ENCODE measurements around the gene RNF123.

The RNF123 gene

GRCh38 chr3:49750056-49750455 is 60.7 kb downstream of the RNF123 start:
- no peaks in the 10 kb centered on the region for H3K9me3 ChIP-seq (ENCODE audit: insufficient read depth, low read depth, low read length)
- no peak overlapping the region for H3K27ac ChIP-seq (ENCODE audit: low read length)
- no peaks in the 10 kb centered on the region; the same call in 1 of the 2 replicates for H3K4me1 ChIP-seq (ENCODE audit: insufficient read depth, low read length)
- H3K36me3 ChIP-seq (ENCODE audit: insufficient read depth, low read depth, low read length): peaks cover 21% of the 10 kb centered on the region
- H3K4me3 ChIP-seq (ENCODE audit: low read length): no peak overlapping the region
- no peaks in the 10 kb centered on the region for H3K27me3 ChIP-seq (ENCODE audit: insufficient read depth, low read length)
- no peak overlapping the region for H3K9ac ChIP-seq (ENCODE audit: low read depth, low read length)

GRCh38 chr3:49751501-49751900 is 62.1 kb downstream of the RNF123 start:
- Histone ChIP-seq H3K4me3 (ENCODE audit: low read length) (no peak overlapping the region), H3K36me3 (ENCODE audit: insufficient read depth, low read depth, low read length) (peaks cover 17% of the 10 kb centered on the region), H3K9me3 (ENCODE audit: insufficient read depth, low read depth, low read length) (no peaks in the 10 kb centered on the region), H3K27ac (ENCODE audit: low read length) (no peak overlapping the region), H3K4me1 (ENCODE audit: insufficient read depth, low read length) (no peaks in the 10 kb centered on the region; the same call in 1 of the 2 replicates), H3K27me3 (ENCODE audit: insufficient read depth, low read length) (no peaks in the 10 kb centered on the region), H3K9ac (ENCODE audit: low read depth, low read length) (no peak overlapping the region)

- Histone ChIP-seq H3K36me3 (ENCODE audit: insufficient read depth, low read depth, low read length) (no peaks in the 10 kb centered on the region), H3K27ac (ENCODE audit: low read length) (no peak overlapping the region), H3K4me3 (ENCODE audit: low read length) (no peak overlapping the region), H3K9me3 (ENCODE audit: insufficient read depth, low read depth, low read length) (no peaks in the 10 kb centered on the region), H3K4me1 (ENCODE audit: insufficient read depth, low read length) (no peaks in the 10 kb centered on the region), H3K27me3 (ENCODE audit: insufficient read depth, low read length) (no peaks in the 10 kb centered on the region), H3K9ac (ENCODE audit: low read depth, low read length) (no peak overlapping the region)
These were observed 65.2 kb downstream of the RNF123 start for GRCh38 chr3:49754536-49754935.

GRCh38 chr3:49756036-49756435 is 66.7 kb downstream of the RNF123 start:
- Histone ChIP-seq H3K27me3 (ENCODE audit: insufficient read depth, low read length) (no peaks in the 10 kb centered on the region), H3K9ac (ENCODE audit: low read depth, low read length) (no peak overlapping the region), H3K9me3 (ENCODE audit: insufficient read depth, low read depth, low read length) (no peaks in the 10 kb centered on the region), H3K4me3 (ENCODE audit: low read length) (no peak overlapping the region), H3K4me1 (ENCODE audit: insufficient read depth, low read length) (no peaks in the 10 kb centered on the region), H3K36me3 (ENCODE audit: insufficient read depth, low read depth, low read length) (no peaks in the 10 kb centered on the region), H3K27ac (ENCODE audit: low read length) (no peak overlapping the region)

- Histone ChIP-seq H3K9ac (ENCODE audit: low read depth, low read length) (no peak overlapping the region), H3K4me3 (ENCODE audit: low read length) (no peak overlapping the region), H3K27me3 (ENCODE audit: insufficient read depth, low read length) (no peaks in the 10 kb centered on the region), H3K9me3 (ENCODE audit: insufficient read depth, low read depth, low read length) (no peaks in the 10 kb centered on the region), H3K27ac (ENCODE audit: low read length) (no peak overlapping the region), H3K4me1 (ENCODE audit: insufficient read depth, low read length) (no peaks in the 10 kb centered on the region), H3K36me3 (ENCODE audit: insufficient read depth, low read depth, low read length) (no peaks in the 10 kb centered on the region)
These were observed 67.8 kb downstream of the RNF123 start for GRCh38 chr3:49757197-49757596.

GRCh38 chr3:49759226-49759625 is 69.9 kb downstream of the RNF123 start:
- H3K36me3 ChIP-seq (ENCODE audit: insufficient read depth, low read depth, low read length): no peaks in the 10 kb centered on the region
- H3K4me3 ChIP-seq (ENCODE audit: low read length): no peak overlapping the region
- no peak overlapping the region for H3K9ac ChIP-seq (ENCODE audit: low read depth, low read length)

GRCh38 chr3:49761661-49762060 is 72.3 kb downstream of the RNF123 start:
- Histone ChIP-seq H3K27me3 (ENCODE audit: insufficient read depth, low read length) (no peaks in the 10 kb centered on the region), H3K9ac (ENCODE audit: low read depth, low read length) (no peak overlapping the region), H3K27ac (ENCODE audit: low read length) (no peak overlapping the region), H3K36me3 (ENCODE audit: insufficient read depth, low read depth, low read length) (no peaks in the 10 kb centered on the region), H3K4me1 (ENCODE audit: insufficient read depth, low read length) (no peaks in the 10 kb centered on the region), H3K4me3 (ENCODE audit: low read length) (no peak overlapping the region), H3K9me3 (ENCODE audit: insufficient read depth, low read depth, low read length) (no peaks in the 10 kb centered on the region)

More at GRCh38 chr3:49759226-49759625, 69.9 kb downstream of the RNF123 start:
- Histone ChIP-seq H3K9me3 (ENCODE audit: insufficient read depth, low read depth, low read length) (no peaks in the 10 kb centered on the region), H3K4me1 (ENCODE audit: insufficient read depth, low read length) (no peaks in the 10 kb centered on the region), H3K27ac (ENCODE audit: low read length) (no peak overlapping the region), H3K27me3 (ENCODE audit: insufficient read depth, low read length) (no peaks in the 10 kb centered on the region)

- no peak overlapping the region for H3K9ac ChIP-seq (ENCODE audit: low read depth, low read length)
- H3K27ac ChIP-seq (ENCODE audit: low read length): no peak overlapping the region
- H3K4me1 ChIP-seq (ENCODE audit: insufficient read depth, low read length): no peaks in the 10 kb centered on the region
- H3K4me3 ChIP-seq (ENCODE audit: low read length): no peak overlapping the region
- H3K27me3 ChIP-seq (ENCODE audit: insufficient read depth, low read length): no peaks in the 10 kb centered on the region
- H3K36me3 ChIP-seq (ENCODE audit: insufficient read depth, low read depth, low read length): no peaks in the 10 kb centered on the region
- H3K9me3 ChIP-seq (ENCODE audit: insufficient read depth, low read depth, low read length): no peaks in the 10 kb centered on the region
These were observed 74.6 kb downstream of the RNF123 start for GRCh38 chr3:49763981-49764380.

GRCh38 chr3:49769286-49769915 is 80.0 kb downstream of the RNF123 start:
- Histone ChIP-seq H3K9ac (ENCODE audit: low read depth, low read length) (no peak overlapping the region), H3K27me3 (ENCODE audit: insufficient read depth, low read length) (no peaks in the 10 kb centered on the region)

GRCh38 chr3:49769926-49770325 is 80.6 kb downstream of the RNF123 start:
- Histone ChIP-seq H3K9me3 (ENCODE audit: insufficient read depth, low read depth, low read length) (no peaks in the 10 kb centered on the region), H3K27me3 (ENCODE audit: insufficient read depth, low read length) (no peaks in the 10 kb centered on the region), H3K9ac (ENCODE audit: low read depth, low read length) (no peak overlapping the region), H3K27ac (ENCODE audit: low read length) (no peak overlapping the region), H3K36me3 (ENCODE audit: insufficient read depth, low read depth, low read length) (no peaks in the 10 kb centered on the region), H3K4me3 (ENCODE audit: low read length) (no peak overlapping the region), H3K4me1 (ENCODE audit: insufficient read depth, low read length) (no peaks in the 10 kb centered on the region)

More at GRCh38 chr3:49769286-49769915, 80.0 kb downstream of the RNF123 start:
- H3K36me3 ChIP-seq (ENCODE audit: insufficient read depth, low read depth, low read length): no peaks in the 10 kb centered on the region
- H3K27ac ChIP-seq (ENCODE audit: low read length): no peak overlapping the region
- H3K9me3 ChIP-seq (ENCODE audit: insufficient read depth, low read depth, low read length): no peaks in the 10 kb centered on the region
- H3K4me1 ChIP-seq (ENCODE audit: insufficient read depth, low read length): no peaks in the 10 kb centered on the region
- H3K4me3 ChIP-seq (ENCODE audit: low read length): no peak overlapping the region
